Stimulated activated CD8-positive, alpha-beta memory T cell treated with anti-CD3 and anti-CD28 coated beads, Interleukin-15, amount 100 ng/mL, for 24 hours (primary cell): ENCODE measurements around the gene PXDN.
"Not testable (repeated sequence)": the region's sequence is repeated elsewhere in the genome, so short reads cannot be mapped to it uniquely, and the experiment has no call there.

Experiments
- DNase-seq: peaks from one replicate; pipeline ENCODE4 v3.0.0-alpha.2; 2020; ENCODE audit warnings: low read depth

PXDN gene

DNA sequence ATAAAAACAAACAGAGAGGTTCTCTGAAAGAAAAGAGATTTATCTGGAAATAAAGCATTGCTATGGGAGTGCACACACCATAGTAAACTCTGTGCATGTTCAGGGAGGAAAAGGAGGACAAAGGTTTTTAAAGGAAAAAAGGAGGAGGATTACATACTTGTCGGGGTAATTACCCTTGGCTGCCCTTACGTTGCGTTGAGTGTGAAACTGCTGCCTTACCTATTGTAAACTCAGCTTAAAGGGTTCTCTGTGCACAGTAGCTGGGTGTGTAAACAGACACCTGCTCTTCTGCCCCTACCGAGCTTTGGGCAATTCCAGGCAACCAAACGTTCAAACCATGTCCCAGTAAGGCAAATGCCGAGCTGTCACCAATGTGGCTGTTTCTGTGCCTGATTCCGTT lies 29.6 kb upstream of the PXDN start:
- DNase-seq = no peak

DNA sequence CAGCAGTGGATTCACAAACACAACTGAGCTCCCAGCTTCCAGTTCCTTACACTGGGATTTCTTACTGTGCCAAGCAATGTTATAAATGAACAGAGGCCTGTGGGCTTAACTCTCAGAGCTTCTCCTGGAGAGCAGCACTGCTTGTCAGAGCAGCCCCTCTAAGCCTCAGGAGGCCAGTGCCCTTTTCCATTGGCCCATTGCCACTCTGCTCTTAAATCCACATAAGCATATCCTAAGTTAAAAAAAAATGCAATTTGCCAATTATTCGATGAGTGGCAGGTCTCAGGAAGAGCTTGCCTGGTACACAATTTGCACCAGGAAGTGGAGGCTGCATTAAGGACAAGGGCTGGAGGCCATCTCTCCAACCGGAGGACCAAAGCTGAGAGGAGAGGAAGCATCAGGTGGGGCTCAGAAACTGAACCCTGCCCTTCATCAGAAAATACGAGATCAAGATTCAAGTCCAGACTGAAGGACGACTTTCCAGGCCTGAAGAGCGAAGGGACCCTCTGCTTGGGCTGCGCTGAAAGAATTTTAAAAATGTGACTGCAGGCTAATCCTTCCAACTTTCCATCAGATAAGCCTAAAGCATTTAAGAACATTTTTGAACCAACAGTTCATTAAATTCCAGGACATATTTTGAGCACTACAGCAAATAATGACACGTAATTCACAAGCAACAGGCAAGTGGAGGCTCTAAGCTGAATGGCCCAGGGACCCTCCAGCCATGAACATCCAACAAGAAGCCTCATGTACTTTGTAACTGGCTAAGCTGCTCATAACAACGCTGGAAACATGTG lies 28.4 kb upstream of the PXDN start:
- DNase-seq = no peak

DNA sequence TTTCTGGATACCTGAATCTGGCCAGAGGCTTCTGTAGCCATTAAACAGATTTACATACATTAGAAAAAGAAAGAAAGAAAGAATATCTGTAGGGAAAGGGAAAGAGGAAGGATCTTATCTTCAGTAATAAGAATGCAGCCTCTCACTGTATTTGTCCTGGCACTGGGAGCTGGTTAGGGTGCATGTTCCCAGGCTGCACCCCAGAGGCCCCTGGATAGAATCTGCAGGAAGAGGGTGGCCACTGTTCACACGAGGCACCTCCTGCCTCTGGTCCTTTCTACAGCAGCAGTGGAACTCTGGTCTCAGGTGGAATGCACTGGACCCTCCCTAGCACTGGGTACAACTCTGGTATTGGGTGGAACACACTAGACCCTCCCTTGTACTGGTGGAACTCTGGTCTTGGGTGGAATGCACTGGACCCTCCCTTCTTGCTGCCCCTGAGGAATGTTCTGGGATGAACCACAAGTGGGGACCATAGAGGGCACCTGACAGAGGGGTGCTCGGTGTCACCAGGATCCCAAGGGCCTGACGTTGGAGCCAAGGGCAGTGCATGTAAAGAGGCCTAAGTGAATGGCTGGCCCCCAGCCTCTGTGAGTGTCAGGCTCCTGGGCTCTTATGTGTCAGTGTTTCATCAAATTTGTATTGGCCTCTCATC lies 27.4 kb upstream of the PXDN start:
- DNase-seq = no peak

DNA sequence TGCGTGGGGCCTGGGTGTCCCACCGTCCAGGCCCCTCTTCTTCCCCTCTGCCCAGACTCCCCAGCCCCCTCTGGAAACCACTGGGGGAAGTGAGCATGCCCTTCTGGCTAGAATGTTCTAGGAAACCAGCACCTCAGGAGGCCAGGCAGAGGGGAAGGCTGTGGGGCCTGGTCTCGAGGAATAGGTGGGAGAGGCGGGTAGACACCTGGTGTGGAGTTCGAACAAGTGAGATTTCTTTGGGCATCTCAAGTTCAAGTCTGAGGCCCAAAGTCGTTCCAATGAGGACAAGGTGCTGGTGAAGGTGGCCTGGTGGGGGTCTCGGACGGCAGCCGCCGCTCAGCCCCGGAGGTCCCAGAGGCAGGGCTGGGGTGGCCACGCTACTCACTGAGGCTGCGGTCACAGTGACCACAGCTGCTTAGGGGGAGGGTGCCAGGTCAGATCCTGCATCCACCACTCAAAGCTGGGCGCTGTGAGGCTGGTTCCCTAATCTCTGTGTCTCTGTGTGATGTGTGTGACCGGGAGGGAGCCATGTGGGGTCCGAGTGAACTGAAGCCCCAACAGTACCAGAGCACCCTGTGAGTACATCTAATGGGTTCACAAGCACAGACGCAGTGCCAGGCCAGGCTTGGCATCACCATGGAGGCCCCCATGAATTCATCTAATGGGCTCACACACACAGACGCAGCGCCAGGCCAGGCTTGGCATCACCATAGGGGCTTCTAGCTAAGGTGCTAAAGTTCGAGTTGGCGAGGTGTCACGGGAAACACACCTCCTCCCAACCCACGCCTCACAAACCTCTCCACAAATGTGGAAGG lies 26.5 kb upstream of the PXDN start:
- DNase-seq = no peak

- DNase-seq = peak; percentile 17
Measured at GRCh38 chr2:1769703-1770422, 25.5 kb upstream of the PXDN start.

- DNase-seq = no peak
Measured at GRCh38 chr2:1767939-1768691, 23.8 kb upstream of the PXDN start.

- no peak for DNase-seq
Measured at GRCh38 chr2:1766851-1767811, 22.8 kb upstream of the PXDN start.

- DNase-seq = no peak
Measured at GRCh38 chr2:1766425-1766824, 22.1 kb upstream of the PXDN start.

- DNase-seq = not testable (repeated sequence)
Measured at GRCh38 chr2:1765201-1765600, 20.9 kb upstream of the PXDN start.

- DNase-seq = no peak
Measured at GRCh38 chr2:1759611-1759930, 15.3 kb upstream of the PXDN start.

- no peak for DNase-seq
Measured at GRCh38 chr2:1758774-1759610, 14.7 kb upstream of the PXDN start.

DNA sequence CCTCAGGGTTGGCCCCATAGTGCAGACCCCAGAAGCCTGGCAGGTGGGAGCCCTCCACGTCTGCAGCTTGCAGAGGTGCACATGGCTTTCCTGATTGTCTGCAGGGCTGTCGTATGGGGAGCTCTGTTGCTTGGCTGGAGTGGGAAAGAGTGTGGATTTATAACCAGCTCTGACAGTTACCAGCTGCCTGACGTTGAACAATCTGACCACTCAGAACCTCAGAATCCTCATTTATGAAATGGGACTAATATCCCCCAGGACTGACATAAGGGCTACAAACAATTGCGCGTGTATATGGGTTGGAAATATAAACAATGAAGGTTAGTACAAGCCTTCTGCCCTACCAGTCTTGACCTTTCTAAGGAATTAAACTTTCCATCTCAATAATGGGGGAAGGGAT lies 13.9 kb upstream of the PXDN start:
- no peak for DNase-seq

DNA sequence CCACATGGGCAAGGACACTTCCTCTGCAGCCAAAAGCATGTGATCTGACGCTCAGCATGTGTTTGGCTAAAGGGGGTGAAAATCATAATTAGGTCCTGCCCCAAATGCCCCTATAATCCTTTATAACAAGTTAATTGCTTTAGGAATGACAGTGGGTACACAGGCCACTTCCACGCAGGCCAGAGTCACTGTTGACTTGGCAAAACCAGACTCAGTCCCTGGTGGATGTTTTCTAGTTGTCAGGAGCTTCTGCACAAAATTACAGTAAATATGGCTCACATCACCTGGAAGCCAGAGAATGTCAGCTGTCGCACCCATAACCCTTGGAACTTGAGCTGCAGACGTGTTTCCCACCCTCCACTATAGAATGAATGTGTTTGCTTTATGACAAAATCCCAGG lies 13.3 kb upstream of the PXDN start:
- no peak for DNase-seq

GRCh38 chr2:1757146-1757545 lies 12.8 kb upstream of the PXDN start:
- not testable (repeated sequence) for DNase-seq

- DNase-seq = no peak
Measured at GRCh38 chr2:1756456-1756855, 12.1 kb upstream of the PXDN start.

DNA sequence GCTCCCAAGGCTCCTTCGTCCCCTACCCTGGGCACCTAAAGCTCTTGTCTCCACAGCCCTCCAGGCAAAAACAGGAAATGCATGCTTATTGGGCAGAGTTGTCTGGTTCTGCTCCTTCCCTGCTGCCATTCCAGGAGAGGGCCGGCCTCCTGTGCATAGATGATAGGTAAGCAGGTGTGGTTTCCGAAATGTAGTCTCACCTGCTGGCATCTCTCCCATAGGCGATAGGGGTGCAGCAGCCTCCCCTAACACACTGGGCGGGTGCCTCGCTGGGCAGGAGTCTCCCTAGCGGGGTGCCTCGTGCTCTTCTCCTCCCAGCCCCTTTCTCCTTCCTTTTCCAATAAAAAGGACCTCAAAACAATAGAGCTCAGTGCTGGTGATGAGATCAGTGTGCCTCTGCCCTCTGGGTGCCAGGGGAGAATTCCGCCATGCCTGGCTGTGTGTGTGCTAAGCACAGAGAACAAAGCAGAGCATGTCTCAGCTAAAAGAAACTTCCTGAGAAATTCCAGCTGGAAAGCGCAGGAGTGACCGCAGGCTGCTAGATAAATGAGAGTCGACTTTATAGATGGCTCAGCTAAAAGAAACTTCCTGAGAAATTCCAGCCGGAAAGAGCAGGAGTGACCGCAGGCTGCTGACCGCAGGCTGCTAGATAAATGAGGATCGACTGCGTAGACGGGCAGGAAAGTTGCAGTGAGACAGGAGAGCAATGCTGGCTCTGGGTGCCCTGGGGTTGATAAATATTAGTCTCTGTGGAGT lies 11.3 kb upstream of the PXDN start:
- DNase-seq = no peak

DNA sequence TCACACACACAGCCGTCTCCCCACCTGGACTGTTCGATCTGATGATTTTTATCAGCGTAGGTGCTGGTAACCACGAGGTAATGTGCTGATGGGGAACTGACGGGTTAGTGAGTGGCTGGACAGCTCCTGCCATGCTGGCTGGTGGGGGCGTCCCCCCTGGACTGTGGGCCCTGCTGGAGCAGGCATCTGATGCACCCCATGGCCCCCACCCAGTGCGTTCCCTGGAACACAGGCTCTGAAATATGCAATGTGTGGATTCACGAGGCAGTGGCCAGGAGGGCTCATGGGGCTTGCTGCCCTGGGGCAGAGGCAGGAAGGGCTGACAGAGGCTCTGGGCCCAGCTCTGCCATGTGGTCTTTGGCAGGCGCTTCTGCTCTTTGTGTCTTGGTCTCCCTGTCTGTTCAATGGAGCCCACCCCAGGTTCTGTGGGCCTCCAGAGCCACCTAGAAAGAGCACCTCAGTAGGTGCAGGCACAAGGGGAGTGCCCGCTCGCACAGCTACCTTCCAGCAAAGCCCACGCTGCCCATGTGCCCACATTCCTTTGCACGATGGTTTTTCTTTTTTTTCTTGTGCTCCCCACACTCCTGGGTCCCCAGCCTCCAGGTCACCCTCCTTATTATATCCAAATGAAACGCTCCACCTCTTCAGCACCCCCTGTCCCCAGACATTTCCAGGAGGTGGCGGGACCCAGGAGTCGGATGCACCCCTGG lies 10.3 kb upstream of the PXDN start:
- no peak for DNase-seq

DNA sequence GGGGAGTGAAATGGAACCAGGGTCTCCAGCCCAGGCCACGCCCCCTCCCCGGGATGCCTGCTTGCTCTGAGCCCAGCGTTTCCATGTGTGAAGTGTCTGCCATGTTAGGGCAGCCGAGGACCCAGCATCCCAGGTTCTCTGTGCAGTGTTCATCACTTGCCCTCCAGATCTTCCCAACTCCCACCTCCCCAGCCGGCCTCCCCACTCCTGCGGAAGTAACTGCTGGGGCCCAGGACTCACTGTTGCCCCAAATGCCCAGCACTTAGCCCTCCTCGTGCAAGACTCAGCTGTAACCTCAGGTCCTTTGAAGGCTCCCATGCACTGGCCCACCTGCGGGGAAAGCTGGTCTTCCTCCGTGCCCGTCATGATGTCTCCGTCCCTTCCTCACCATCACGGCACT lies 9.7 kb upstream of the PXDN start:
- DNase-seq = no peak
